NAMALWA (cell line): Measurements from ENCODE around the gene MGST1.

Experiments used
- DNase-seq: peaks from one replicate; pipeline ENCODE4 v3.0.0-alpha.2; 2015; ENCODE audit warnings: low spot score

MGST1 gene, protein sequence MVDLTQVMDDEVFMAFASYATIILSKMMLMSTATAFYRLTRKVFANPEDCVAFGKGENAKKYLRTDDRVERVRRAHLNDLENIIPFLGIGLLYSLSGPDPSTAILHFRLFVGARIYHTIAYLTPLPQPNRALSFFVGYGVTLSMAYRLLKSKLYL

GRCh38 chr12:16347391-16348298 lies at the start of gene MGST1:
Gene MGST1 (plus strand): TSS chr12:16347645. CDS start chr12:16354253, 6,608 bp downstream.
- DNase-seq, result peak; percentile 75

DNA sequence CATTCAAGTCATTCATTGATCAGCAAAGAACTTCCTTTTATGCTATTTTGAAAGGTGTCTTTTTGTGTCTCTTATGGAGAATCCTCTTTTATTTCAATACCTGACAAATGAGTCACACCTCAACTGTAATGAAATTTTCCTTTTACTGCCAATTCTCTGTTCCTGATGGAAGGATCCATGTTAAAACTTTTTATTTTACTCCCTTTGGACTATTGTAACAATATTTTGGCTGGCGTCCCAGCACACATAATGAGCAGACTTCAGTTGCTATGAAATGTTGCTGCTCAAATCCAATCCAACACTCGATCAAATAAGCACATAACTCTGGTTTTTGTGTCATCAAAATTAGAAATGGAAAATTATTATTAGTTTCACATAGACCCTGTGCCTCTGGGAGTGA lies 48.0 kb upstream of the MGST1 start:
- no peak for DNase-seq

DNA sequence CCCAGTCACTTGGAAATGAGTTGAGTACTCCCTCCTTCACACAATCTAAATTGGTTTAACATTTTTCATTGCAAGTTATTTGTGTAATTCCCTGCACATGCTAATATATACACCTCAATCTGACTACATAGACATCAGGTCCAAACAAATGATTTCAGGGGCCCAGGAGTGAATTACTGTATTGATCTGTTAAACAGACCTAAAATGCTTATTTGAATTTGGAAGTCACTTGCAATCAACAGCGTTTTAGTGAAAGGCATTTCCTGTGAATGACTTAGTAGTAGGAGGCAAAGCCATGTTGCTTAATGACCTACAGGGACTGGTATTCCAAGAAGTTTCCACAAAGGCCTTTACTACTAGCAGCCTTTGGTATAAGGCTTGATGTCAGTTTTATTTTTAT lies 47.3 kb upstream of the MGST1 start:
- no peak for DNase-seq

DNA sequence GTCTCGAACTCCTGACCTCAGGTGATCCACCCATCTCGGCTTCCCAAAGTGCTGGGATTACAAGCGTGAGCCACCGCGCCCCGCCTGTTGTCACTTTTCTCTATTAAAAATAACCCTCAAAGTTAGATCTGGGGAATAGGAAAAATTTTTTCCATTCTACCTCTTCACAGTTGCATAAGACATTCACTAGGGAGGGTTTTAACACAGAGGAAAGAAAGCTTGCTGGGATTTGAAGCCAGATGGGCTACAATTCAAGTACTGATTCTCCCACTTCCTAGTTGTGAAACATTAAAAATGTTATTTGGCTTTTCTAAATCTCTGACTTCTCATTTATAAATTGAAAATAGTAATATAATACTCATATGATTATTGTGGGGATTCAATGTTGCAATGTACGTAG lies 46.7 kb upstream of the MGST1 start:
- DNase-seq, result no peak

DNA sequence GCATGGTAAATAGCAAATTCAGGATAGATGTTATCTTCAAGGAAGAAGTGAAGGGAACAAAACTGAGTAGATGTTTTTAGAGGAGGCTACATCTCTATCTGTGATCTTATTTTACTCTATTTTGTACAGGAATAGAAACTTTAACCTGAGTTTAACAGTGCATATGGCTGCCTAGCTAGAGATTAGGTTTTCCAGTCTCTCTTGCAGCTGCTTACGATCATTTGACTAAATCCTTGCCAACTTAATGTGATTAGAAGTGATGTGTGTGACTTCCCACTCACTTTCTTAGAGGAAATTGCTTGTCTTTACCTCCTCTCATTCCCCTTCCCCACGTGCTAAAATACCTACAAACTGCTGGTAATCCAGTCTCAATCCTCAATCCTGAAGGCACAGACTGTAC lies 43.5 kb upstream of the MGST1 start:
- DNase-seq, result no peak

GRCh38 chr12:16307856-16308475 lies 39.5 kb upstream of the MGST1 start:
- DNase-seq, result no peak

DNA sequence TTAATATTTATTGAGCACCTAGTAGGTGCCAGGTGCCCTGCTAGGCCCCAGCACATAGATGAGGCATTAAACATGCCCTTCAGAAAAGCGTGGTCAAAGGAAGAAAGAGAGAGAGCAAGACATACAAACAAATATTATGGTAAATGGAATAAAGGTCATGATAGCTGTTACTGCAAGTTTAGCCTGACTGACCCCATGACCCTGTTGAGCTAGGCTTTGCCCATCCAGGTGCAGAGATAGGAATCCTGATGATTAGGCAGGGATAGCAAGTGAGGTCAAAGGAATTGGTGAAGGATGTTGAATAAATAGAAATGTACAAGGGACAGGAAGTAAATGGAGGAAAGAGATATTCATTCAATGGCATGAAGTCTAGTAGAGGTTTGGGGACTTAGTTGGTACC lies 36.5 kb upstream of the MGST1 start:
- DNase-seq, result no peak

DNA sequence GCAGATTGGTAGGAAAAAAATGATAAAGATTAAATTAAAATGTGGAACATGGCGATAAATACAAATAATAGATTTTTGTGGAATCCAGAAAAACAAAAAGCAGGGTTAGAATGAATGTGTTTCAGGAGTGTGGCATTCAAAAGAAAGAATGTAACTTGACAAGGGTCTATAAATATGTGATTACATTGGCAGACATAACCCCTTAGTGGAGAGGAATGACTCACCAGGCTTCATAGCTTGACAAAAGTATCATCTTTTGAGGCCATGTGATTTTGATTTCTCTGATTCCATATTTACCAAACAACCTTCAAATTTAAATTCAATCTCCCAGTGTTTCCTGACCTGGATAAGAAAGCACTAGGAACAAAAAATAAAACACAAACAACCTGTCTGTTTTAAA lies 24.4 kb upstream of the MGST1 start:
- no peak for DNase-seq

DNA sequence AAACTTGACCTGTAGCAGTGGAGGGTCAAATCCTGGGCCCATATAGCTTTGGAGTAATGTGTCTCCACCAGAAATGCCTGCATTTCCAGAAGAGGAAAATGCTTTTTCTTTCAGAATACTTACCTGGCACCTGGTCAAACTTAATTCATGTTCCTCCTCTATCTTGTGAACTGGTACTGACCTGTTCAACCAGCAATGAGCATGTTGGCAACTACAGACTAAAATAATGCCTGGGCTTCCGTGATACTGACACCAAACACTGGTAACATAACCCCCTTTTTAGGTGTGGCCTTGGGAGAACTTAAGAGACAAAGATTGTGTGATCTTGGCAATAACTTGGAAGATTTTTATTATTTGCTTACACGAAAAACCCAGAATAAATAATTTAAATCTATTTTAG lies 23.8 kb upstream of the MGST1 start:
- DNase-seq, result no peak

- DNase-seq, result no peak
These were observed 23.2 kb upstream of the MGST1 start for GRCh38 chr12:16324272-16324671.

GRCh38 chr12:16324772-16325171 lies 22.7 kb upstream of the MGST1 start:
- no peak for DNase-seq

GRCh38 chr12:16325426-16325825 lies 22.0 kb upstream of the MGST1 start:
- no peak for DNase-seq

DNA sequence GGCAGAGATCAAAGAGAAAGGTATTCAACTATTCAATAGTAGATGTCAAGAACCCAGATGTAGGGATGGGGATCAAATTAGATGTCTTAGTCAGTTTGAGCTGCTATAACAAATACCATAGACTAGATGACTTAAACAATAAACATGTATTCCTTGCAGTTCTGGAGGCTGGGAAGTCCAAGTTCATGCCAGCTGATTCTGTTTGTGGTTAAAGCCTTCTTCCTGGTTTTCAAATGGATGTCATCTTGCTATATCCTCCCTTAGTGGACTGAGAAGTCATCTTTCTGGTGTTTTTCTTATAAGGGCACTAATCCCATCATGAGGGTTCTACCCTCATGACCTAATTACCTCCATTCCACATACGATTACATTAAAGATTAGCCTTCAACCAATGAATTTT lies 19.5 kb upstream of the MGST1 start:
- DNase-seq, result no peak

DNA sequence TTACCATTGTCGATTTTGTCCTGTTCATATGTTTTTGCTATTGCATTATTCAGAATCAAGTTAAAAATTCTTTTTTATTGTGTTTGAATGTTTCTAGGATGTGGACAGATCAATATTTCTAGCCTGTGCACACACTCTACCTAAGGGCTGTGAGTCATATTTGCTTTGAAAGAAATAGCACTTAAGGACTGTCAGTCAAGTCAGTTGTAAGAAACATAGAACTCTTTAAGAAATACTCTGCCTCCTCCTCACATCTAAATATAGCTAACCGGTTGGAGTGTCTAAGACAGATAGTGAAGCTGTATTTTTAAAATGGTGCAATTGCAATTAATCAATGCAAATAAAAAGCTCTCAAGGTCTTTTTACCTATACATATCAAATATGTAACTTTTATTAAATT lies 17.9 kb upstream of the MGST1 start:
- no peak for DNase-seq

DNA sequence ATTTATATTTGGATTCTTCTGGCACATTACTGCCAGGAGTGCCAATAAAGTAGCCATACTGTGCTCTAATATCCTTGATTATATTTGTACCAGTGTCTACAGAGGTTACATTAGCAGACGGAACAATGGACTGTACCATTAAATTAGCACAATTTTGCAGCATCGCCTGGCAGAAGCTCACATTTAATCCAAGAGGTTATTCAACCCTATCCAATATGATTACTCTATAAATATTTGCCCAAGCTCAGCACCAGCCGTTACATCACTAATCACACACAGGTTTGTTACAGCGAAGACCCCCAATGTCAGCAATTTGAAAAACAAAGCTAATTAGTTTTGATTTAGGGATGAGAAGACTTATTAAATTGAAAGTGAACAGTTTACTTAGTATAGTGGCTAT lies 16.9 kb upstream of the MGST1 start:
- DNase-seq, result no peak

GRCh38 chr12:16331998-16332397 lies 15.4 kb upstream of the MGST1 start:
- DNase-seq, result no peak

GRCh38 chr12:16335838-16336237 lies 11.6 kb upstream of the MGST1 start:
- DNase-seq, result no peak

DNA sequence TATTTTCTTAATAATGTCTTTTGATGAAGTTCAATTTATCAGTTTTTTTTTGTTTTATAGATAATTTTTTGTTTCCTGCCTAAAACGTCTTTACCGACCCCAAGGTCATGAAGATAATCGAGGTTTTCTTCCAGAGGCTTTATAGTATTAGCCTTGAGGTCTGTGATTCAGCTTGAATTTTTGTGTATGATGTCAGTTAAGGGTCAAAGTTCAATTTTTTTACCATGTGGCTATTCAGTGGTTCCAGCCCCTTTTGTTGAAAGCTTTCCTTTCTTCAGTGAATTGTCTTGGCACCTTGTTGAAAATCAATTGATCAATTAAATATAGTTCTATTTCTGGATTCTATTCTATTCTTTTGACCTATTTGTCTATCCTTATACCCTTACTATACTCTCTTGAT lies 3.2 kb upstream of the MGST1 start:
- DNase-seq, result no peak

DNA sequence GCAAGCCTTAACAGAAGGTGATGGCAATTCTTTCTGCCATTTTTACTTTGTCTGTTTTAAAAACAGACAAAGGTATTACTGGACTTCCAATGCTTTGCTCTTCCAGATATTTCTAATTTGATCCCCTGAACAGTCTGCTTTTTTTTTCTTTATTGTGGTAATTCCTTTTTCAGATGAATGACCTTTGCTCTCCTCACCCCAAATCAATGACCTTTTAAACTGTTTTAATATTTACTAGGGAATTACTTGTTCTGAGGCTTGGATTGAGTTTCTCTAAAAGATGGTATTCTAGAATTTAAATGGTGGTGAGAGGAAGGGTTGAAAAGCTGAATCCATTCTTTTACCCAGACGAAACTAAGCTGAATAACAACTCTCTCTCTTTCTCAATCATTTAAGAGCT lies 2.3 kb upstream of the MGST1 start:
- DNase-seq, result no peak

- DNase-seq, result peak; percentile 14
These were observed 487 bp upstream of the MGST1 start for GRCh38 chr12:16346958-16347357.

GRCh38 chr12:16348435-16349130 lies 1.1 kb downstream of the MGST1 start:
- DNase-seq, result peak; percentile 40

DNA sequence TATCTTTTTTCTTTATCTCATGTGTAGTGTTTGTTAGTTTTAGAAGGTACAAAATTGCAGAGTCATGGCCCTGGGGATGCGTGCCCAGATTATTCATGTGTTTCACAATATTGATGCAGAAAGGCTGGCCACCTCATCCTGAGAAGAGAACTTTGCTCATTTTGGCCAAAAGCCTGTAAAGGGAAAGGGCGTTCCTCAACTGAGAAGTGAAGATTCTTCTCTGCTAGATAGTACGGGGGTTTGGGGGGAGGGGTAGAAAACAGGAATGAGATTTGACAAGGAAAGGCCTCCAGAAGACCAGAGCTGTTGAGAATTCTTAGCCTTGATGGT lies 1.7 kb downstream of the MGST1 start:
- DNase-seq, result no peak

DNA sequence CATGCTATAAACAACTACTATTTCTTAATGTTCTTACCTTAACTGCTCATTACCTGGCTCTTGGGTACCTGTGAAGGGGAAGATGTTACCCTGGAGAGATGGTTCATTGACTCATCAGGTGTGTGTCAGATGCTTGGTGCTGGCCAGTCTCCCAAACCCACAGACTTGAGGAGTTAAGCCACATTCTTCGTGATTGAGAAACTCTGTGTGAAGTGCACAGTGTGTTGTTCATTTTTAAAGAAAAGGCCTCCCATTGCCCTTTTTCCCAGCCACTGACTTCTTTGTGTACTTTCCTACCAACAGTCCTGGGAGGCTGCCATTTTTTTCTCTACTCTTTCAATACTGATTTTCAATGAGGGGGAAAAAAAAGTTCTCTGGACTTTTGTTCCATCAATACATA lies 3.2 kb downstream of the MGST1 start:
- no peak for DNase-seq
